Upper lobe of left lung (tissue), 6 donors: ENCODE data around the gene FAM163A. TPM values are rescaled to one million over a fixed set of nuclear protein-coding genes. Genes with fewer than 3 reads are reported as not detected.
"Not testable (repeated sequence)": the region's sequence is repeated elsewhere in the genome, so short reads cannot be mapped to it uniquely, and the experiment has no call there.

Experiments used
- ATAC-seq, 2 donors: fragments of 200-7000 bp; cut with Tn5 transposase; one replicate each; pipeline ENCODE4 v1.9.1; 2022; ENCODE audit warnings: mild to moderate bottlenecking in 2 of 2, moderate library complexity in 2 of 2; ENCODE audit not compliant: low FRiP score in 2 of 2
- DNase-seq, 2 donors: peaks; one replicate each; pipeline ENCODE4 v3.0.0-alpha.2; 2019 to 2020
- H3K27ac ChIP-seq, 4 donors: fragments of 200-600 bp; sonication (generic); one replicate each; pipeline ENCODE4 v1.5.1; 2016 to 2019
- H3K27me3 ChIP-seq, 4 donors: fragments of 200-600 bp; sonication (generic); one replicate each; pipeline ENCODE4 v1.5.1; 2017 to 2019
- H3K36me3 ChIP-seq, 4 donors: fragments of 200-600 bp; sonication (generic); one replicate each; pipeline ENCODE4 v1.5.1; 2016 to 2019
- H3K4me1 ChIP-seq, 4 donors: fragments of 200-600 bp; sonication (generic); one replicate each; pipeline ENCODE4 v1.5.1; 2018 to 2019
- H3K4me3 ChIP-seq, 4 donors: fragments of 200-600 bp; sonication (generic); one replicate each; pipeline ENCODE4 v1.5.1; 2017 to 2019; ENCODE audit warnings: mild to moderate bottlenecking in 2 of 4, moderate library complexity in 1 of 4
- H3K9me3 ChIP-seq, 4 donors: fragments of 200-600 bp; sonication (generic); one replicate each; pipeline ENCODE4 v1.5.1; 2018 to 2019
- CTCF ChIP-seq, 6 experiments: fragments of 450-650 bp in 4 of 6; fragments of 200-600 bp in 2 of 6; sonication (generic) in 2 of 6; IDR thresholded peaks; one replicate each; pipeline ENCODE4 v1.5.1; 2016 to 2019; ENCODE audit warnings: antibody characterized with exemption in 6 of 6
- EP300 ChIP-seq, 4 donors: sonication (generic); formaldehyde crosslinking; IDR thresholded peaks; one replicate each; pipeline ENCODE4 v1.5.1; 2017; ENCODE audit warnings: antibody characterized with exemption in 4 of 4, control low read depth in 2 of 4
- POLR2A ChIP-seq, 4 donors: fragments of 450-650 bp; IDR thresholded peaks; one replicate each; pipeline ENCODE4 v1.5.1; 2016 to 2017; ENCODE audit warnings: antibody characterized with exemption in 4 of 4, mild to moderate bottlenecking in 2 of 4
- POLR2AphosphoS5 ChIP-seq, 2 donors: sonication (generic); formaldehyde crosslinking; IDR thresholded peaks; one replicate each; pipeline ENCODE4 v1.5.1; 2017; ENCODE audit warnings: antibody characterized with exemption in 2 of 2
- WGBS, 2 donors: methylation state at CpG; one replicate each; pipeline ENCODE4 v1.1.5; 2017 to 2018; 5-methylcytosine and 5-hydroxymethylcytosine counted together
- total RNA-seq, 6 donors: library from RNA; depleted of rRNA in 4 of 6; stranded (reverse); fragments of >200 nt in 4 of 6; gene quantifications; one replicate each; pipeline versions ENCODE4 v1.1.0 to v1.2.1, GENCODE V29; 2016 to 2021
- donor health status: DM: no; HTN: no; CAD: no; lungs with moderate emphysema.
- donor health status: DM: no; HTN: yes; CAD: no; lungs with severe emphysema.

FAM163A gene
- total RNA-seq, result under 1 TPM in 1 of 6 donors, not detected in 5; 0.10 TPM

DNA sequence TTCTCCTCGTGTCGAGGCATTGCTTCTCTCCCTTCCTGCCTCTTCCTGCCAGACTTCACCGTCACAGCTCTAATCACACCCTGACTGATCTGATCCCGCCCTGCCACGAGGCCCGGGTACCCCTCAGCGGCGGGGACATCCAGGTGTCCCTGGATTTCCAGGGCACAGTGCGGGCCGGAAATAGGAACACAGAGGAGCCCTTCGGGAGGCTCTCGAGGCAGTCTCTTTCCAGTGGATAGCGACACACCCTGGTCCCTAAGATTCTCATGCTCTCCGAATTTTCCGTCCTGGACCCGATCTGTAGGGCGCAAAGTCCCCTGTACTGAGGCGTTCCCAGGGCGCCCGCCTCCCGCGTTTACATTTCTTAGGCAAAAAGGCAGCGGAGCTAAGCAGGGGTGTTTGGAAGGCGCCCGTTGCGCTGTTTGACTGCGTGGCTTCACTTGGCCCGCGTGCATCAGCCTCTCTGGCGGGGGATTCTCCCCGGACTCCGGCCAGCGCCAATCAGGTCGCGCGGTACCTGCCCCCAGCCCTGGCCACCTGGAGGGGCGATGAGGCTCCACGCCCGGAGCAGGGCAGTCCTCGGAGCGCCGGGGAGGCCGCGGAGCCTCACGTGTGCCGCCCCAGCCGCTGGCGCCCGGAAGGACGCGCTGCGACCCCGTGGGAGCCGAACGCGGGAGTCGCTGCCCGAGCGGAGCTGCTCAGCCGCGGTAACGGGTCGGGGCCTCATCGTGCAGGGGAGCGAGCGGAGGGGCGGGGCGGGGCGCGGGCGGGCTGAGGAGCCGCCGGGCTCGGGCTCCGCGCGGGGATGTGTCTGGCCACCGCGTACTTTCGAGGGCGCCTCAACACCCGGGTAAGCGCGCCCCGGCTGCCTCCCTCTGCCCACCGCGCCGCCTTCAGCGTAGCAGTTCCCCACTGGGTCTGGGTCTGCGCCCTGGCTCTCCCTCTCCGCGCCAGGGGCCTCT is at the start of gene FAM163A:
TSS of gene FAM163A (plus strand) at position 575 of the 962 bp plus-strand sequence. CDS start 69,807 bp downstream, outside the sequence.
- 2% methylated on average over 12 to 37 of the region's 92 CpGs for WGBS, 2 donors
- Histone ChIP-seq H3K9me3 (no peaks in the 10 kb centered on the region), H3K27me3 (peaks cover 3 to 31% (median 23%) of the 10 kb centered on the region in 4 donors), H3K4me1 (peaks cover 17 to 23% (median 20%) of the 10 kb centered on the region in 4 donors), H3K4me3 (peak within 1 kb of the TSS; percentile 10 to 41 (median 24)), H3K36me3 (no peaks in the 10 kb centered on the region), H3K27ac (no peak within 1 kb of the TSS)
- ATAC-seq, result peak; percentile 12 to 31
- DNase-seq, result peak in 1 of 2 donors; percentile 73
- TF ChIP-seq POLR2AphosphoS5 (IDR thresholded peaks at IDR 0.05), result no peak
- no peak for TF ChIP-seq POLR2A (IDR thresholded peaks at IDR 0.05)
- no peak for TF ChIP-seq CTCF (IDR thresholded peaks at IDR 0.05)
- no peak for TF ChIP-seq EP300 (IDR thresholded peaks at IDR 0.05)

DNA sequence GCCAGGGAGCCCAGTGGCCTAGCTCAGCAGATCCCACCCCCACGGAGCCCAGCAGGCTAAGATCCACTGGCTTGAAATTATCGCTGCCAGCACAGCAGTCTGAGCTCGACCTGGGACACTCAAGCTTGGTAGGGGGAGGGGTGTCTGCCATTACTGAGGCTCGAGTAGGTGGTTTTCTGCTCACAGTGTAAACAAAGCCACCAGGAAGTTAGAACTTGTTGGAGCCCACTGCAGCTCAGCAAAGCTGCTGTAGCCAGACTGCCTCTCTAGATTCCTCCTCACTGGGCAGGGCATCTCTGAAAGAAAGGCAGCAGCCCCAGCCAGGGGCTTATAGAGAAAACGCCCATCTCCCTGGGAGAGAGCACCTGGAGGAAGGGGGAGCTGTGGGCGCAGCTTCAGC is 48.6 kb upstream of the FAM163A start:
- H3K27me3 ChIP-seq, H3K9me3 ChIP-seq, H3K27ac ChIP-seq, H3K36me3 ChIP-seq, H3K4me3 ChIP-seq, H3K4me1 ChIP-seq, ATAC-seq: not testable (repeated sequence)
- 56 to 60% methylated on average over 4 to 5 of the region's 6 CpGs for WGBS, 2 donors
- DNase-seq, result peak in 1 of 2 donors; percentile 47

DNA sequence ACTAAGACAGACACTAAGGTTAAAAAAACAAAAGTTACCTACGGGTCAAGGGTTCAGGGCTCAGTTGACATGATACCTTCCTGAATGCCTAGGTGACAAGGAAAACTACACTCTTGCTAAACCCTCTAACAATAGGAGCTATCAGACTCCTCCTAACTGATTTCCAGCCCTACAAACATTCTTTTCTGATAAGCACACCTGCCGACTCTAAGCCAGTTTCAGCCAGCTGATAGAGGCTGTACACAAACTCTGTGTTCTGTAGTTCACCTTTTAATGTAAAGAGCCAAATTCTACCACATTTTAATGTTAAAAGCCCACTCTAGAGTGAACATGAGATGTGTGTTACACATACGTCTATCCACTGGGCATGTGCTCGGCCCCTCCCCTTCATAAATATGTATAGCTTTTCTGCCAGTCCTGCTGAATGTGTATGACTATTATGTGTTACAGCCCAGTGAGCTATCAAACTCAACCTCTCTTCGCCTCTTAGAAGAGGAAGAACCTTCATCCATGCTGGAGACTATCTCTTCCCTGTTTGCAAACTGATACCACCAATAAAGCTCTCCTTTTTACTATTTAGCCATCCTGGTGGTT is 40.0 kb upstream of the FAM163A start:
- no peak overlapping the region for H3K27ac ChIP-seq
- H3K4me1 ChIP-seq, result no peaks in the 10 kb centered on the region
- TF ChIP-seq POLR2A (IDR thresholded peaks at IDR 0.05) (no peak), EP300 (IDR thresholded peaks at IDR 0.05) (no peak), CTCF (IDR thresholded peaks at IDR 0.05) (no peak), POLR2AphosphoS5 (IDR thresholded peaks at IDR 0.05) (no peak)
- ATAC-seq (no peak), DNase-seq (no peak)
- no peak overlapping the region for H3K4me3 ChIP-seq
- H3K9me3 ChIP-seq, result no peaks in the 10 kb centered on the region
- 67 to 75% methylated on average over 5 of the region's 5 CpGs for whole genome bisulfite sequencing, 2 donors
- H3K27me3 ChIP-seq, result no peaks in the 10 kb centered on the region
- no peaks in the 10 kb centered on the region for H3K36me3 ChIP-seq

DNA sequence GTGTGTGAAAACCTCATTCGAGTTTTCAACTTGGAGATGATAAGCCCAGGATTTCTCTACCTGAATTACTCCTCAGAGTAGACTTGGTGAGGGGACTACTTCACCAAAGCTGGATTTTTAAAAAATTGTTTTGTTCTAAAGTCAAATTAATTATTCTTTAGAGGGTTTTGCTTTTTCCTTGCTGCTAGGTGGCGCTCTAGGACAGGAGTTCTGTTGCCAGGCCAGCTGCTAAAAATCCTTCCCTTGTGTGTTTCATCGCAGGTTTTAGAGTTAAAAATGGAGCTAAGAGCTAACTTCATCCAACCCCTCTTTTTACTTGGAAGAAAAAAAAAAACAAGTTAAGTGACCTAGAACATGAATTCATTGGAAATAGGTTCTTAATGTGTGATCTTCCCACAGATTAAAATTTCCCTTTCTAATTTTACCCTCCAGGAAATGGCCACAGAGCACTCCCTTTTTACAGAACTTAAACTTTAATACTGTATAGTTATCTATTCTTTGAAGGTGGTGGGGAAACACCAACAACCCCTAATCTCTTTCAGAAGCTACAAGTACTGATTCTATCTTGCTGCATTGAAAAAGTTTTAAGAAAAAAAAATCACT is 36.7 kb upstream of the FAM163A start:
- H3K27ac ChIP-seq, result no peak overlapping the region
- H3K27me3 ChIP-seq, result no peaks in the 10 kb centered on the region
- H3K4me1 ChIP-seq, result peaks cover 0 to 12% (median 7%) of the 10 kb centered on the region in 4 donors
- no peaks in the 10 kb centered on the region for H3K9me3 ChIP-seq
- no peak for TF ChIP-seq POLR2AphosphoS5 (IDR thresholded peaks at IDR 0.05)
- TF ChIP-seq CTCF (IDR thresholded peaks at IDR 0.05), result peak; percentile 31 to 64 (median 58)
- no peak for TF ChIP-seq EP300 (IDR thresholded peaks at IDR 0.05)
- ATAC-seq (peak in 1 of 2 donors; percentile 53), DNase-seq (no peak)
- WGBS, 2 donors, result 0 to 3% methylated on average over 3 of the region's 3 CpGs
- H3K36me3 ChIP-seq, result no peaks in the 10 kb centered on the region
- H3K4me3 ChIP-seq, result no peak overlapping the region

DNA sequence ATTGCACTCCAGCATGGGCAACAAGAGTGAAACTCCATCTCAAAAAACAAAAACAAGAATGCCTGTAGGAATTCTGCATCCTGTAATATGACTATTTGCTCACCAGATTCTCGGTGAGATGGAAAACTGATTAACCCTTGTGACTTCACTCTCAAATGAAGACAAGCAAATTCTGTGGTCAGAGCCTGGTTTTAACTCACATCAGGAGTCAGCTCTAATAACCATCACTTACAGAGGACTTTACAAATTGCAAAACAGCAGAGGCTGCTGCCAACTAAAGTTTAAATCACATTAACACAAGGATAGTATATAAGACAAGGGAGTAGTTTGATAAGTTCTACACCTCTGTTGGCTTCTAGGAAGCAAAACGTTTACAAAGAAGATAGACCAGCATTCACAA is 35.7 kb upstream of the FAM163A start:
- 50 to 66% methylated on average over 2 of the region's 2 CpGs for WGBS, 2 donors
- Histone ChIP-seq H3K9me3 (no peaks in the 10 kb centered on the region), H3K4me1 (peaks cover 0 to 12% (median 7%) of the 10 kb centered on the region in 4 donors), H3K27me3 (no peaks in the 10 kb centered on the region), H3K4me3 (no peak overlapping the region), H3K27ac (no peak overlapping the region), H3K36me3 (no peaks in the 10 kb centered on the region)
- ATAC-seq (no peak), DNase-seq (no peak)
- TF ChIP-seq EP300 (IDR thresholded peaks at IDR 0.05), result no peak
- no peak for TF ChIP-seq POLR2A (IDR thresholded peaks at IDR 0.05)
- no peak for TF ChIP-seq POLR2AphosphoS5 (IDR thresholded peaks at IDR 0.05)
- no peak for TF ChIP-seq CTCF (IDR thresholded peaks at IDR 0.05)
